ENCODE data around the gene TANC1. TPM values are rescaled to one million over a fixed set of nuclear protein-coding genes. Genes with fewer than 3 reads are reported as not detected.

TANC1 gene
- total RNA-seq, 2 experiments from 2014 or later, result 0.41 to 0.47 TPM

GRCh38 chr2:159179096-159179495 is 210.7 kb downstream of the TANC1 start:
- H3K4me3 ChIP-seq (ENCODE audit: low read length), result no peak overlapping the region
- ChIA-PET CTCF (no interaction called here), POLR2A (no interaction called here)
- H3K27ac Mint-ChIP-seq, result no peak overlapping the region
- TF ChIP-seq CTCF (IDR thresholded peaks at IDR 0.05), result no peak
- H3K4me1 ChIP-seq (ENCODE audit: insufficient read depth, low read length), result no peaks in the 10 kb centered on the region
- H3K27me3 Mint-ChIP-seq, result no peaks in the 10 kb centered on the region
- no peak for DNase-seq
- peaks cover 7% of the 10 kb centered on the region for H3K4me1 Mint-ChIP-seq (ENCODE audit: low read depth)
- intact Hi-C loops (cut with DNase I, micrococcal nuclease), result no loop called here
- H3K9me3 Mint-ChIP-seq, result no peaks in the 10 kb centered on the region
- H3K27ac ChIP-seq (ENCODE audit: low read depth in 1 of 2, low read length in 2 of 2), result no peak overlapping the region
- ATAC-seq (ENCODE audit: poor library complexity), result no peak
- H3K4me3 Mint-ChIP-seq, result no peak overlapping the region
- no peaks in the 10 kb centered on the region for H3K9me3 ChIP-seq (ENCODE audit: control insufficient read depth in 1 of 2, insufficient read depth in 1 of 2, low read length in 2 of 2)
- H3K27me3 ChIP-seq (ENCODE audit: control insufficient read depth in 1 of 2, insufficient read depth in 2 of 2, low read length in 2 of 2), result no peaks in the 10 kb centered on the region
- no peaks in the 10 kb centered on the region for H3K36me3 ChIP-seq (ENCODE audit: insufficient read depth, low read length)
- H3K36me3 Mint-ChIP-seq (ENCODE audit: low read depth), result no peaks in the 10 kb centered on the region

- Mint-ChIP-seq H3K4me1 (ENCODE audit: low read depth) (peaks cover 7% of the 10 kb centered on the region), H3K27me3 (no peaks in the 10 kb centered on the region), H3K27ac (no peak overlapping the region), H3K36me3 (ENCODE audit: low read depth) (no peaks in the 10 kb centered on the region), H3K4me3 (no peak overlapping the region), H3K9me3 (no peaks in the 10 kb centered on the region)
- POLR2A ChIA-PET, result no interaction called here
- Histone ChIP-seq H3K4me1 (ENCODE audit: insufficient read depth, low read length) (no peaks in the 10 kb centered on the region), H3K9me3 (ENCODE audit: control insufficient read depth in 1 of 2, insufficient read depth in 1 of 2, low read length in 2 of 2) (no peaks in the 10 kb centered on the region), H3K36me3 (ENCODE audit: insufficient read depth, low read length) (no peaks in the 10 kb centered on the region), H3K4me3 (ENCODE audit: low read length) (no peak overlapping the region), H3K27ac (ENCODE audit: low read depth in 1 of 2, low read length in 2 of 2) (no peak overlapping the region), H3K27me3 (ENCODE audit: control insufficient read depth in 1 of 2, insufficient read depth in 2 of 2, low read length in 2 of 2) (no peaks in the 10 kb centered on the region)
- no peak for ATAC-seq (ENCODE audit: poor library complexity)
- DNase-seq, result no peak
- intact Hi-C loops (cut with DNase I, micrococcal nuclease), result no loop called here
- CTCF ChIA-PET, result no interaction called here
- TF ChIP-seq CTCF (IDR thresholded peaks at IDR 0.05), result no peak
These were observed 211.3 kb downstream of the TANC1 start for GRCh38 chr2:159179696-159180095.

- Mint-ChIP-seq H3K4me1 (ENCODE audit: low read depth) (peaks cover 5% of the 10 kb centered on the region), H3K9me3 (no peaks in the 10 kb centered on the region), H3K36me3 (ENCODE audit: low read depth) (no peaks in the 10 kb centered on the region), H3K4me3 (no peak overlapping the region), H3K27me3 (no peaks in the 10 kb centered on the region), H3K27ac (no peak overlapping the region)
- no peak for DNase-seq
- H3K4me3 ChIP-seq (ENCODE audit: low read length), result no peak overlapping the region
- intact Hi-C loops (cut with DNase I, micrococcal nuclease), result no loop called here
- no peaks in the 10 kb centered on the region for H3K36me3 ChIP-seq (ENCODE audit: insufficient read depth, low read length)
- no peaks in the 10 kb centered on the region for H3K9me3 ChIP-seq (ENCODE audit: control insufficient read depth in 1 of 2, insufficient read depth in 1 of 2, low read length in 2 of 2)
- no peaks in the 10 kb centered on the region for H3K27me3 ChIP-seq (ENCODE audit: control insufficient read depth in 1 of 2, insufficient read depth in 2 of 2, low read length in 2 of 2)
- POLR2A ChIA-PET, result no interaction called here
- CTCF ChIA-PET, result no interaction called here
- H3K27ac ChIP-seq (ENCODE audit: low read depth in 1 of 2, low read length in 2 of 2), result no peak overlapping the region
- TF ChIP-seq CTCF (IDR thresholded peaks at IDR 0.05), result no peak
- peaks cover 3% of the 10 kb centered on the region for H3K4me1 ChIP-seq (ENCODE audit: insufficient read depth, low read length)
- no peak for ATAC-seq (ENCODE audit: poor library complexity)
These were observed 214.9 kb downstream of the TANC1 start for GRCh38 chr2:159183346-159183745.

Measured in CD4-positive, alpha-beta T cell (primary cell).